Vagina (tissue), 2 donors: ENCODE measurements around the gene DOCK4. TPM values are rescaled to one million over a fixed set of nuclear protein-coding genes. Genes with fewer than 3 reads are reported as not detected.

Experiments used
- DNase-seq, 2 donors: peaks; one replicate each; pipeline ENCODE4 v3.0.0-alpha.2; 2017; ENCODE audit errors: extremely low spot score in 2 of 2
- H3K27ac ChIP-seq: fragments of 200-600 bp; sonication (generic); one replicate; pipeline ENCODE4 v1.5.1; 2019
- H3K27me3 ChIP-seq: fragments of 200-600 bp; sonication (generic); one replicate; pipeline ENCODE4 v1.5.1; 2019
- H3K36me3 ChIP-seq, 2 donors: fragments of 200-600 bp; sonication (generic); one replicate each; pipeline ENCODE4 v1.5.1; 2017 to 2019
- H3K4me1 ChIP-seq: fragments of 200-600 bp; sonication (generic); one replicate; pipeline ENCODE4 v1.5.1; 2019
- H3K4me3 ChIP-seq, 2 donors: fragments of 200-600 bp; sonication (generic); 1 replicate in 1 of 2; 2 replicates in 1 of 2; pipeline ENCODE4 v1.5.1; 2016 to 2019
- H3K9me3 ChIP-seq: fragments of 200-600 bp; sonication (generic); one replicate; pipeline ENCODE4 v1.5.1; 2019
- POLR2A ChIP-seq, 2 donors: fragments of 450-650 bp; IDR thresholded peaks; one replicate each; pipeline ENCODE4 v1.6.1; 2017; ENCODE audit warnings: antibody characterized with exemption in 2 of 2, mild to moderate bottlenecking in 2 of 2, moderate library complexity in 2 of 2
- POLR2AphosphoS5 ChIP-seq, 2 donors: sonication (generic); formaldehyde crosslinking; IDR thresholded peaks; one replicate each; pipeline ENCODE4 v1.9.0; 2017; ENCODE audit warnings: antibody characterized with exemption in 2 of 2, mild to moderate bottlenecking in 2 of 2, low read depth in 1 of 2; ENCODE audit not compliant: insufficient read depth in 1 of 2
- intact Hi-C: fragments of 100-400 bp; cut with DNase I; formaldehyde crosslinking; loops from one replicate; pipeline ENCODE4 v1.15.1; 2023
- total RNA-seq: library from RNA; depleted of rRNA; stranded (reverse); fragments of >200 nt; gene quantifications from one replicate; pipeline ENCODE4 v1.2.3, GENCODE V29; 2016
- TF ChIP-seq, protein P1 (sequence below), 3 experiments: fragments of 450-650 bp in 2 of 3; fragments of 200-600 bp in 1 of 3; sonication (generic) in 1 of 3; IDR thresholded peaks; one replicate each; pipeline ENCODE4 v1.5.1; 2017 to 2019; ENCODE audit warnings: antibody characterized with exemption in 3 of 3, mild to moderate bottlenecking in 2 of 3, moderate library complexity in 2 of 3

Gene DOCK4
- total RNA-seq, 1 donor from 2014 or later, result 40.3 TPM

GRCh38 chr7:112116894-112117293, 89.3 kb downstream of the DOCK4 start:
- Histone ChIP-seq H3K36me3 (no peaks in the 10 kb centered on the region), H3K4me3 (no peak overlapping the region), H3K9me3 (no peaks in the 10 kb centered on the region), H3K27ac (no peak overlapping the region), H3K27me3 (no peaks in the 10 kb centered on the region), H3K4me1 (peaks cover 17% of the 10 kb centered on the region)
- TF ChIP-seq, protein P1, sequence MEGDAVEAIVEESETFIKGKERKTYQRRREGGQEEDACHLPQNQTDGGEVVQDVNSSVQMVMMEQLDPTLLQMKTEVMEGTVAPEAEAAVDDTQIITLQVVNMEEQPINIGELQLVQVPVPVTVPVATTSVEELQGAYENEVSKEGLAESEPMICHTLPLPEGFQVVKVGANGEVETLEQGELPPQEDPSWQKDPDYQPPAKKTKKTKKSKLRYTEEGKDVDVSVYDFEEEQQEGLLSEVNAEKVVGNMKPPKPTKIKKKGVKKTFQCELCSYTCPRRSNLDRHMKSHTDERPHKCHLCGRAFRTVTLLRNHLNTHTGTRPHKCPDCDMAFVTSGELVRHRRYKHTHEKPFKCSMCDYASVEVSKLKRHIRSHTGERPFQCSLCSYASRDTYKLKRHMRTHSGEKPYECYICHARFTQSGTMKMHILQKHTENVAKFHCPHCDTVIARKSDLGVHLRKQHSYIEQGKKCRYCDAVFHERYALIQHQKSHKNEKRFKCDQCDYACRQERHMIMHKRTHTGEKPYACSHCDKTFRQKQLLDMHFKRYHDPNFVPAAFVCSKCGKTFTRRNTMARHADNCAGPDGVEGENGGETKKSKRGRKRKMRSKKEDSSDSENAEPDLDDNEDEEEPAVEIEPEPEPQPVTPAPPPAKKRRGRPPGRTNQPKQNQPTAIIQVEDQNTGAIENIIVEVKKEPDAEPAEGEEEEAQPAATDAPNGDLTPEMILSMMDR (IDR thresholded peaks at IDR 0.05), result no peak
- TF ChIP-seq POLR2AphosphoS5 (IDR thresholded peaks at IDR 0.05; ENCODE audit: insufficient read depth in 1 of 2, low read depth in 1 of 2) (no peak), POLR2A (IDR thresholded peaks at IDR 0.05) (no peak)
- intact Hi-C loops, result no loop called here
- no peak for DNase-seq

GRCh38 chr7:112116358-112116757, 89.8 kb downstream of the DOCK4 start:
- no peaks in the 10 kb centered on the region for H3K9me3 ChIP-seq

DNA sequence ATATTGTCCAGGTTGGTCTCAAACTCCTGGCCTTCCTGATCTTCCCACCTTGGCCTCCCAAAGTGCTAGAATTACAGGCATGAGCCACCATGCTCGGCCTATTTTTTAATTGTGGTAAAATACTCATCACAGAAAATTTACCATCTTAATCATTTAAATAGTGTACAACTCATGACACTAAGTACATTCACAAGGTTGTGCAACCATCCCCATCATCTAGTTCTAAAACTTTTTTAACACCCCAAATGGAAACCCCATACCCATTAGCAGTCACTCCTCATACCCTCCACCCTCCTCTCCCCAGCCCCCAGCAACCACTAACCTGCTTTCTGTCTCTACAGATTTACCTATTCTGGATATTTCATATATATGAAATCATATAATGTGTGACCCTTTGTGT, 90.3 kb downstream of the DOCK4 start:
- Histone ChIP-seq H3K9me3 (no peaks in the 10 kb centered on the region), H3K27me3 (no peaks in the 10 kb centered on the region), H3K36me3 (no peaks in the 10 kb centered on the region), H3K27ac (no peak overlapping the region), H3K4me1 (peaks cover 17% of the 10 kb centered on the region), H3K4me3 (no peak overlapping the region)
- intact Hi-C loops, result no loop called here
- no peak for DNase-seq
- TF ChIP-seq POLR2A (IDR thresholded peaks at IDR 0.05) (no peak), POLR2AphosphoS5 (IDR thresholded peaks at IDR 0.05; ENCODE audit: insufficient read depth in 1 of 2, low read depth in 1 of 2) (no peak)
- TF ChIP-seq, protein P1 (IDR thresholded peaks at IDR 0.05), result no peak

More at GRCh38 chr7:112116358-112116757, 89.8 kb downstream of the DOCK4 start:
- H3K4me1 ChIP-seq, result peaks cover 17% of the 10 kb centered on the region
- DNase-seq, result no peak
- no peak overlapping the region for H3K4me3 ChIP-seq
- H3K27me3 ChIP-seq, result no peaks in the 10 kb centered on the region
- no peaks in the 10 kb centered on the region for H3K36me3 ChIP-seq
- intact Hi-C loops, result no loop called here
- TF ChIP-seq POLR2A (IDR thresholded peaks at IDR 0.05) (no peak), POLR2AphosphoS5 (IDR thresholded peaks at IDR 0.05; ENCODE audit: insufficient read depth in 1 of 2, low read depth in 1 of 2) (no peak)
- no peak overlapping the region for H3K27ac ChIP-seq

GRCh38 chr7:112113913-112114575, 92.2 kb downstream of the DOCK4 start:
- intact Hi-C loops, result no loop called here
- no peak overlapping the region for H3K4me3 ChIP-seq
- H3K27me3 ChIP-seq, result no peaks in the 10 kb centered on the region
- TF ChIP-seq POLR2A (IDR thresholded peaks at IDR 0.05) (no peak), POLR2AphosphoS5 (IDR thresholded peaks at IDR 0.05; ENCODE audit: insufficient read depth in 1 of 2, low read depth in 1 of 2) (no peak)
- TF ChIP-seq, protein P1 (IDR thresholded peaks at IDR 0.05), result no peak
- H3K27ac ChIP-seq, result no peak overlapping the region
- no peaks in the 10 kb centered on the region for H3K9me3 ChIP-seq
- H3K36me3 ChIP-seq, result no peaks in the 10 kb centered on the region
- no peak for DNase-seq
- H3K4me1 ChIP-seq, result peaks cover 17% of the 10 kb centered on the region

DNA sequence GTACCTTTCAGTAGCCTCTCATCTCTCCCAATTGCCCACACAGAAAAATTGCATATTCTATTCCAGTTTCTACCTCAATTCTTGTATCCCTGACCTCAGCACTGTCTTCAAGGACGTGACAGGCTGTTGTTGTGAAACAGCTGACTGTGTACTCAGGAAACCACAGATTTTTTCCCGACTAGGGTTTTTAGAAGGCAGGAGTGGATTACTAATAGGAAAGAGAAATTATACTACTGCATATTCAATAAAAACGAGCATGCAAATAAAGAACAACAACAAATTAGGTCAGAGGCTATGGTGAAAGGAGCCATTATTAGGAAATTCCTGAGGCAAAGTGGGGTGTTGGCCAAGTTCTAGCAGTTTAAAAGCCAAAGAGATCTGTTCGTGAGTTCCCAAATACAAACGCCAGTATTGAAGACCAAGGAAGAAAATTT, 93.4 kb downstream of the DOCK4 start:
- no peaks in the 10 kb centered on the region for H3K9me3 ChIP-seq
- DNase-seq, result no peak
- intact Hi-C loops, result no loop called here
- peak overlapping the region; percentile 13 for H3K27ac ChIP-seq
- no peaks in the 10 kb centered on the region for H3K27me3 ChIP-seq
- no peak overlapping the region for H3K4me3 ChIP-seq
- no peak for TF ChIP-seq POLR2A (IDR thresholded peaks at IDR 0.05)
- TF ChIP-seq, protein P1 (IDR thresholded peaks at IDR 0.05), result no peak
- peak in 1 of 2 donors; percentile 12 for TF ChIP-seq POLR2AphosphoS5 (IDR thresholded peaks at IDR 0.05; ENCODE audit: insufficient read depth in 1 of 2, low read depth in 1 of 2)
- H3K36me3 ChIP-seq, result no peaks in the 10 kb centered on the region
- peaks cover 18% of the 10 kb centered on the region for H3K4me1 ChIP-seq
